Stimulated activated naive CD8-positive, alpha-beta T cell treated with anti-CD3 and anti-CD28 coated beads, Interleukin-15, Interleukin-2, amounts not matched to agents 100 ng/mL and 50 ng/mL, for 24 hours (primary cell): ENCODE measurements around the gene PAK1.
"Not testable (repeated sequence)": the region's sequence is repeated elsewhere in the genome, so short reads cannot be mapped to it uniquely, and the experiment has no call there.

Source experiments
- H3K27ac Mint-ChIP-seq: one replicate; pipeline ENCODE4 v1.8.0; 2021; ENCODE audit warnings: mild to moderate bottlenecking, mixed read lengths
- H3K27me3 Mint-ChIP-seq: one replicate; pipeline ENCODE4 v1.8.0; 2021; ENCODE audit warnings: mixed read lengths
- H3K36me3 Mint-ChIP-seq: one replicate; pipeline ENCODE4 v1.8.0; 2021; ENCODE audit warnings: low read depth, mixed read lengths
- H3K4me1 Mint-ChIP-seq: one replicate; pipeline ENCODE4 v1.8.0; 2021; ENCODE audit warnings: low read depth, mixed read lengths
- H3K4me3 Mint-ChIP-seq: one replicate; pipeline ENCODE4 v1.8.0; 2021; ENCODE audit warnings: mild to moderate bottlenecking, mixed read lengths
- H3K9me3 Mint-ChIP-seq: one replicate; pipeline ENCODE4 v1.8.0; 2021; ENCODE audit warnings: mixed read lengths

Gene PAK1

GRCh38 chr11:77320351-77320750 lies 153.5 kb downstream of the PAK1 start:
- H3K9me3 Mint-ChIP-seq = no peaks in the 10 kb centered on the region
- H3K27me3 Mint-ChIP-seq = peaks cover 4% of the 10 kb centered on the region
- no peak overlapping the region for H3K27ac Mint-ChIP-seq
- no peak overlapping the region for H3K4me3 Mint-ChIP-seq
- peaks cover 5% of the 10 kb centered on the region for H3K36me3 Mint-ChIP-seq
- H3K4me1 Mint-ChIP-seq = peaks cover 9% of the 10 kb centered on the region

GRCh38 chr11:77318600-77318999 lies 155.3 kb downstream of the PAK1 start:
- H3K4me1 Mint-ChIP-seq = no peaks in the 10 kb centered on the region
- no peak overlapping the region for H3K27ac Mint-ChIP-seq
- H3K9me3 Mint-ChIP-seq = no peaks in the 10 kb centered on the region
- H3K36me3 Mint-ChIP-seq = peaks cover 5% of the 10 kb centered on the region
- H3K27me3 Mint-ChIP-seq = peaks cover 4% of the 10 kb centered on the region
- no peak overlapping the region for H3K4me3 Mint-ChIP-seq

GRCh38 chr11:77316733-77317342 lies 157.1 kb downstream of the PAK1 start:
- H3K9me3 Mint-ChIP-seq = no peaks in the 10 kb centered on the region
- no peaks in the 10 kb centered on the region for H3K4me1 Mint-ChIP-seq
- H3K4me3 Mint-ChIP-seq = no peak overlapping the region
- H3K36me3 Mint-ChIP-seq = no peaks in the 10 kb centered on the region
- H3K27me3 Mint-ChIP-seq = peaks cover 4% of the 10 kb centered on the region
- no peak overlapping the region for H3K27ac Mint-ChIP-seq

- H3K9me3 Mint-ChIP-seq = peaks cover 8% of the 10 kb centered on the region
- peaks cover 4% of the 10 kb centered on the region for H3K36me3 Mint-ChIP-seq
- H3K4me1 Mint-ChIP-seq = peaks cover 20% of the 10 kb centered on the region
- H3K4me3 Mint-ChIP-seq = no peak overlapping the region
- peaks cover 12% of the 10 kb centered on the region for H3K27me3 Mint-ChIP-seq
- no peak overlapping the region for H3K27ac Mint-ChIP-seq
These were observed 161.8 kb downstream of the PAK1 start for GRCh38 chr11:77312107-77312506.

GRCh38 chr11:77311701-77312100 lies 162.2 kb downstream of the PAK1 start:
- Mint-ChIP-seq H3K4me1 (peaks cover 20% of the 10 kb centered on the region), H3K9me3 (peaks cover 8% of the 10 kb centered on the region), H3K27me3 (peaks cover 8% of the 10 kb centered on the region), H3K4me3 (no peak overlapping the region), H3K36me3 (peaks cover 4% of the 10 kb centered on the region), H3K27ac (no peak overlapping the region)

GRCh38 chr11:77310721-77311120 lies 163.2 kb downstream of the PAK1 start:
- Mint-ChIP-seq H3K4me1 (peaks cover 20% of the 10 kb centered on the region), H3K4me3 (no peak overlapping the region), H3K27ac (no peak overlapping the region), H3K36me3 (peaks cover 4% of the 10 kb centered on the region), H3K9me3 (peaks cover 8% of the 10 kb centered on the region), H3K27me3 (peaks cover 8% of the 10 kb centered on the region)

GRCh38 chr11:77309401-77310085 lies 164.4 kb downstream of the PAK1 start:
- H3K27ac Mint-ChIP-seq = peak overlapping the region; percentile 78
- peaks cover 20% of the 10 kb centered on the region for H3K4me1 Mint-ChIP-seq
- H3K9me3 Mint-ChIP-seq = peaks cover 8% of the 10 kb centered on the region
- peaks cover 8% of the 10 kb centered on the region for H3K27me3 Mint-ChIP-seq
- H3K36me3 Mint-ChIP-seq = peaks cover 4% of the 10 kb centered on the region
- H3K4me3 Mint-ChIP-seq = no peak overlapping the region

- H3K4me1 Mint-ChIP-seq = peaks cover 20% of the 10 kb centered on the region
- H3K4me3 Mint-ChIP-seq = no peak overlapping the region
- H3K27ac Mint-ChIP-seq = peak overlapping the region; percentile 78
- H3K9me3 Mint-ChIP-seq = peaks cover 8% of the 10 kb centered on the region
- peaks cover 8% of the 10 kb centered on the region for H3K27me3 Mint-ChIP-seq
- peaks cover 4% of the 10 kb centered on the region for H3K36me3 Mint-ChIP-seq
These were observed 165.1 kb downstream of the PAK1 start for GRCh38 chr11:77308838-77309237.

- Mint-ChIP-seq H3K4me1 (peaks cover 4% of the 10 kb centered on the region), H3K36me3 (no peaks in the 10 kb centered on the region), H3K27ac (no peak overlapping the region), H3K9me3 (no peaks in the 10 kb centered on the region), H3K27me3 (peaks cover 8% of the 10 kb centered on the region), H3K4me3 (no peak overlapping the region)
These were observed 170.6 kb downstream of the PAK1 start for GRCh38 chr11:77303328-77303727.

GRCh38 chr11:77302752-77303151 lies 171.1 kb downstream of the PAK1 start:
- Mint-ChIP-seq H3K27ac (no peak overlapping the region), H3K36me3 (no peaks in the 10 kb centered on the region), H3K9me3 (no peaks in the 10 kb centered on the region), H3K27me3 (peaks cover 2% of the 10 kb centered on the region), H3K4me3 (no peak overlapping the region), H3K4me1 (no peaks in the 10 kb centered on the region)

GRCh38 chr11:77301510-77301909 lies 172.4 kb downstream of the PAK1 start, which contains the start of gene GDPD4:
Gene GDPD4 (minus strand): TSS chr11:77301686. CDS start chr11:77285137, 16,549 bp downstream.
- Mint-ChIP-seq H3K36me3 (no peaks in the 10 kb centered on the region), H3K27ac (no peak within 1 kb of the TSS), H3K27me3 (no peaks in the 10 kb centered on the region), H3K4me3 (no peak within 1 kb of the TSS), H3K4me1 (no peaks in the 10 kb centered on the region), H3K9me3 (no peaks in the 10 kb centered on the region)

GRCh38 chr11:77300695-77301094 lies 173.2 kb downstream of the PAK1 start:
- Mint-ChIP-seq H3K9me3 (no peaks in the 10 kb centered on the region), H3K27me3 (no peaks in the 10 kb centered on the region), H3K27ac (no peak overlapping the region), H3K4me3 (no peak overlapping the region), H3K4me1 (no peaks in the 10 kb centered on the region), H3K36me3 (no peaks in the 10 kb centered on the region)

GRCh38 chr11:77300028-77300427 lies 173.9 kb downstream of the PAK1 start:
- H3K36me3 Mint-ChIP-seq, H3K27me3 Mint-ChIP-seq: not testable (repeated sequence)

GRCh38 chr11:77299528-77299993 lies 174.3 kb downstream of the PAK1 start:
- Mint-ChIP-seq H3K9me3 (no peaks in the 10 kb centered on the region), H3K4me1 (no peaks in the 10 kb centered on the region), H3K4me3 (no peak overlapping the region), H3K36me3 (no peaks in the 10 kb centered on the region), H3K27ac (no peak overlapping the region), H3K27me3 (peaks cover 2% of the 10 kb centered on the region)

More at GRCh38 chr11:77300028-77300427, 173.9 kb downstream of the PAK1 start:
- not testable (repeated sequence) for H3K27ac Mint-ChIP-seq, H3K9me3 Mint-ChIP-seq, H3K4me1 Mint-ChIP-seq, H3K4me3 Mint-ChIP-seq

- Mint-ChIP-seq H3K9me3 (no peaks in the 10 kb centered on the region), H3K36me3 (no peaks in the 10 kb centered on the region), H3K4me1 (no peaks in the 10 kb centered on the region), H3K27me3 (peaks cover 18% of the 10 kb centered on the region), H3K27ac (no peak overlapping the region), H3K4me3 (no peak overlapping the region)
These were observed 179.9 kb downstream of the PAK1 start for GRCh38 chr11:77294040-77294439.
